Measurements from ENCODE around the gene PRR5L.

DNA sequence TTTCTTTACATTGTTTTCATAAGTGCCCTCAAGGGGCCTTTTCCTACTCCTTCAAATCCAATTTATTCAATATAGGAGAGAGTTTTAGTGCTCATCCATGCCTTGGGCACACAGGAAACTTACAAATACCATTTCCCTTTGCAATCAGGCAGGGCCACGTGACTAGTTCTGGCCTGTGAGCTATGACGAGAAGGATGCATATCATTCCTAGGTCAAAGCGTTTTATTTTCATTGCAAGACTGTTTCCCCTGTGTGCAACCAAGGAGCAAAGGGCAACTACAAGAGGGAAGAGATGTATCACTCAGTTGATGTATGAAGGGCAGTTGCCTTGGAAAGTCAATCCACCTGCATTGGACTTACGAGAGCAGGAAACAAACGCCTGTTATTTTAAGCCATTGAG is 215.9 kb downstream of the PRR5L start:
- TF ChIP-seq, protein P1, sequence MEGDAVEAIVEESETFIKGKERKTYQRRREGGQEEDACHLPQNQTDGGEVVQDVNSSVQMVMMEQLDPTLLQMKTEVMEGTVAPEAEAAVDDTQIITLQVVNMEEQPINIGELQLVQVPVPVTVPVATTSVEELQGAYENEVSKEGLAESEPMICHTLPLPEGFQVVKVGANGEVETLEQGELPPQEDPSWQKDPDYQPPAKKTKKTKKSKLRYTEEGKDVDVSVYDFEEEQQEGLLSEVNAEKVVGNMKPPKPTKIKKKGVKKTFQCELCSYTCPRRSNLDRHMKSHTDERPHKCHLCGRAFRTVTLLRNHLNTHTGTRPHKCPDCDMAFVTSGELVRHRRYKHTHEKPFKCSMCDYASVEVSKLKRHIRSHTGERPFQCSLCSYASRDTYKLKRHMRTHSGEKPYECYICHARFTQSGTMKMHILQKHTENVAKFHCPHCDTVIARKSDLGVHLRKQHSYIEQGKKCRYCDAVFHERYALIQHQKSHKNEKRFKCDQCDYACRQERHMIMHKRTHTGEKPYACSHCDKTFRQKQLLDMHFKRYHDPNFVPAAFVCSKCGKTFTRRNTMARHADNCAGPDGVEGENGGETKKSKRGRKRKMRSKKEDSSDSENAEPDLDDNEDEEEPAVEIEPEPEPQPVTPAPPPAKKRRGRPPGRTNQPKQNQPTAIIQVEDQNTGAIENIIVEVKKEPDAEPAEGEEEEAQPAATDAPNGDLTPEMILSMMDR (conservative IDR thresholded peaks at IDR 0.05 in 1 of 2, IDR thresholded peaks at IDR 0.05 in 1 of 2; ENCODE audit: extremely low read depth in 1 of 2, insufficient read depth in 1 of 2, low read depth in 1 of 2, low read length in 2 of 2) = no peak
- TF ChIP-seq EZH2 (IDR thresholded peaks at IDR 0.05; ENCODE audit: borderline replicate concordance, low read length) = no peak

All from mammary epithelial cell (primary cell).